ENCODE measurements around the gene HHATL. TPM values are rescaled to one million over a fixed set of nuclear protein-coding genes. Genes with fewer than 3 reads are reported as not detected.

HHATL gene
- total and polyA plus RNA-seq, 2 of the 8 experiments (the other 6 are each of a cell fraction or from before 2014, with no cell fraction given), result 0.18 TPM; not detected in 1

DNA sequence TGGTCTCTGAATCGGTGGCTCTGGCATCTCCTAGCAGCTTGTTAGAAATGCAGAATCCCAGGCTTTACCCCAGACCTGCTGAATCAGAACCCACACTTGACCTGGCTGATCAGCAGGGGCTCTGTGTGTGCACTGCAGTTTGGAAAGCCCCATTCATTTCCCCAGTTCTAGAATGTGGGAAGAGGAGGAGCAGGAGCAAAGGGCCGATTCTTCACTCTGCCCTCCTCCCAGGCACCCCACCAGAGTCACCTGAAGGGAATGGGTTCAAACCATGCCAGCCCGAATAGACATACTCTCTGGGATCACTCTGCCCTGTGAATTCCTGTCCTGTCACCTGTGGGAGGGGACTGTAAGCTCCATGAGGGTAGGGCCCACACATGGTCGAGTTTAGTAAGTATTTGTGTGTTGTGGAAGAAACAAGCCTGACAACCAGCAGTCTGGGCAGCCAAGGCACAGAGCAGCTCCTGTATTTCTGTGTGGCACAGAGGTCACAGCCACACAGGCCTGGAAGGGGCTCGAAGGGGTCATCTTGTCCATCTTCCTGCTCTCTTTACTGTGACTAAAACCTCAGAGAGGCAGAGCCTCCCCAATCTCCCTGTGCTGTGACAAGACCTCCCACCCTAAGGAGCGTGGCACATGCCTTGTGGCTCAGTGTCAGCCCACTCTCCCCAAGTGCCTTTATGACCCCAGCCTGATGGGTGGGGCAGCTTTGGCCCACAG lies 29.0 kb upstream of the HHATL start:
- ChIA-PET CTCF (ENCODE audit: partially characterized antibody) (interaction anchor here (0.7 to 4.6 kb wide), 9 partner anchors 10 to 84 kb away, joined by 3 to 28 read pairs (median 4); partner anchors contain the start of gene HHATL), POLR2A (ENCODE audit: partially characterized antibody) (interaction anchor here (0.7 kb wide), 1 partner anchor 15 kb away, joined by 3 read pairs; no protein-coding TSS in a partner anchor)
- Histone ChIP-seq H3K4me2 (ENCODE audit: insufficient read depth in 1 of 2, low read depth in 2 of 2, low read length in 2 of 2) (no peak overlapping the region), H3K23me2 (ENCODE audit: low read depth, low read length) (no peaks in the 10 kb centered on the region), H2AFZ (ENCODE audit: low read length) (no peak overlapping the region), H4K91ac (replicated peaks; ENCODE audit: insufficient read length, low read length) (peak overlapping the region; percentile 20), H2BK15ac (ENCODE audit: low read length) (peak overlapping the region; percentile 83; the same call in 1 of the 2 replicates), H3K4me3 (ENCODE audit: extremely low read depth in 1 of 4, insufficient read depth in 2 of 4, low read depth in 3 of 4, low read length in 4 of 4) (no peak overlapping the region), H3K18ac (ENCODE audit: extremely low read depth, low read length) (peak overlapping the region; percentile 61), H3K9me3 (ENCODE audit: insufficient read depth in 2 of 2, low read depth in 1 of 2, low read length in 1 of 2) (no peaks in the 10 kb centered on the region), H2BK12ac (ENCODE audit: low read depth, low read length) (peak overlapping the region; percentile 99; the same call in 1 of the 2 replicates), H2AK5ac (ENCODE audit: low read depth, low read length) (peak overlapping the region; percentile 26; the same call in 1 of the 2 replicates), H3K4me1 (replicated peaks in 1 of 4; ENCODE audit: control insufficient read depth in 3 of 4, insufficient read depth in 4 of 4, low read length in 3 of 4) (peaks cover 0 to 33% (median 18%) of the 10 kb centered on the region in 4 experiments; a peak in 5 of 7 replicates), H4K5ac (ENCODE audit: insufficient read length, low read depth, low read length) (no peak overlapping the region), H3K14ac (ENCODE audit: insufficient read length) (no peak overlapping the region), H3K23ac (ENCODE audit: insufficient read length) (no peak overlapping the region), H2BK5ac (ENCODE audit: low read depth, low read length) (no peak overlapping the region; the same call in 1 of the 2 replicates), H3K36me3 (ENCODE audit: control insufficient read depth in 2 of 4, insufficient read depth in 4 of 4, low read length in 3 of 4) (no peaks in the 10 kb centered on the region), H3K27me3 (replicated peaks in 1 of 4; ENCODE audit: control insufficient read depth in 3 of 4, extremely low read depth in 1 of 4, insufficient read depth in 3 of 4, low read length in 3 of 4) (0 out of 7 replicates have a peak, but pooled peaks cover 0 to 3% (median 0%) of the 10 kb centered on the region in 4 experiments), H3K79me2 (ENCODE audit: control insufficient read depth in 1 of 2, insufficient read depth in 2 of 2, low read length in 2 of 2) (no peaks in the 10 kb centered on the region), H4K8ac (ENCODE audit: extremely low read depth, insufficient read depth, low read length) (no peak overlapping the region), H3K79me1 (ENCODE audit: low read depth, low read length) (no peaks in the 10 kb centered on the region), H2BK20ac (ENCODE audit: low read length) (0 out of 2 replicates have a peak overlapping the region, but pooled peaks have one; percentile 55), H3K4ac (replicated peaks; ENCODE audit: insufficient read length, low read depth, low read length) (no peak overlapping the region), H3K27ac (ENCODE audit: low read depth, low read length) (no peak overlapping the region), H2BK120ac (replicated peaks; ENCODE audit: low read depth, low read length) (no peak overlapping the region), H3K9ac (replicated peaks in 1 of 4; ENCODE audit: extremely low read depth in 1 of 4, low read depth in 3 of 4, low read length in 3 of 4) (no peak overlapping the region), H4K20me1 (replicated peaks in 1 of 2; ENCODE audit: control insufficient read depth in 1 of 2, insufficient read depth in 2 of 2, low read length in 2 of 2) (no peaks in the 10 kb centered on the region), H3K56ac (replicated peaks; ENCODE audit: insufficient read length, low read depth, low read length) (no peak overlapping the region)
- WGBS, 2 experiments (ENCODE audit: extremely low coverage in 1 of 2, insufficient coverage in 1 of 2, insufficient read length in 1 of 2, insufficient replicate concordance in 2 of 2, low coverage in 1 of 2, low lambda C conversion rate in 2 of 2, missing lambda C conversion rate in 1 of 2), result 83% methylated on average over 6 of the region's 6 CpGs; no CpG with 5 or more reads in 1 of the 2 experiments
- DNase-seq (ENCODE audit: low read depth in 1 of 2, low spot score in 2 of 2) (peak in 1 of 2 experiments; percentile 39), FAIRE-seq (no peak)
- TF ChIP-seq EGR1 (IDR thresholded peaks at IDR 0.05; ENCODE audit: borderline replicate concordance, low read depth, low read length) (no peak), MAFK (IDR thresholded peaks at IDR 0.05; ENCODE audit: low read depth, low read length) (no peak), NRF1 (IDR thresholded peaks at IDR 0.05; ENCODE audit: low read depth, low read length) (no peak), BACH1 (IDR thresholded peaks at IDR 0.05; ENCODE audit: low read length) (no peak), RFX5 (IDR thresholded peaks at IDR 0.05; ENCODE audit: borderline replicate concordance, low read depth, low read length) (no peak), SIRT6 (IDR thresholded peaks at IDR 0.05; ENCODE audit: low read length) (no peak), CBX5 (IDR thresholded peaks at IDR 0.05; ENCODE audit: low read depth, low read length) (no peak), SUZ12 (IDR thresholded peaks at IDR 0.05; ENCODE audit: low read length) (no peak)
